GM03348 (cell line): ENCODE data around the gene KCNN3.

Experiments used
- DNase-seq: peaks from one replicate; pipeline ENCODE4 v3.0.0; 2012; ENCODE audit warnings: low spot score

The KCNN3 gene

DNA sequence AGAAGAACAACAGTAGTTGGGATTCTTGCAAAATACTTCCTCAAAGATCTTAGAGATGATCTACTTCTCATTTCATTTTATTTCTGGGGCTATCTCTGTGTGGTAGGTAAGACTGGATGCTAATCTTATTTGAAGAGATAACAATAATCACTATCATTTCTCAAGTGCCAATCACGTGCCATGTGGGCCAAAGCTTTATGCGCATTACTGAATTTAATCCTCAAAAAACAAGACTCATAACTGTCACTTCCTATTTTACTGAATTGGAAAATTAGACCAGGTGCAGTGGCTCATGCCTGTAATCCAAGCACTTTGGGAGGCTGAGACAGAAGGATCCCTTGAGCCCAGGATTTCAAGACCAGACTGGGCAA is 121.7 kb downstream of the KCNN3 start:
- DNase-seq, result no peak

DNA sequence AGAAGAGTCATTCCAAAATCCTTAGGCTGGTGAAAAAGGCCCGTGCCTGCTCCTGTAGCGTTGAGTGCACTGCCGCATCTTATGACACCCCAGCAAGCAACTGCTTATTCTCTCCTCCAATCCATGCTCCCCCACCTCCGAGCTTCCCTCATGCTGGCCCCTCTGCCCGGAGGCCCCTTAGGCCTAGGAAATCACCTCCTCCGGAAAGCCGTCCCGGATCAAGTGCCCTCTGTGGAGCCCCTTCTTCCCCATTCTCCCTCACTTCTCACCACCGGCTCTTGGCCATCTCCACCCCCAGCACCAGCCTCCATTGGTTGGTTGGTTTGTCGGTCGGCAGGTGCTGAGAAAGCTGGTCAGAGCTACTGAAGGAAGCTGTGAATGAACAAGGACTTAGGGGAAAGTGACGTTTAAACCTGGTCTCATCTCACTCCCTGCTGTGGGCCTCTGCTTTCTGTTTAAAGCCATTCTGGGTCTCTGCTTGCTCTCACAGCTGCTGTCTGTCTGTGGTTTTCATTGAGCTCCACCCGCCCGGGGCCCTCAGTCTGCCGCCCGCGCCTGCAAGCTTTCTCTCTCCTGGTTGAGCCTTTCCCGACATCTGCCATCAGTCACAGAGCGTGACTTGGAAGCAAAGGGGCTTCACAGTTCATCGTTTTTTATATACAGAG is 122.2 kb downstream of the KCNN3 start:
- DNase-seq, result peak; percentile 55

DNA sequence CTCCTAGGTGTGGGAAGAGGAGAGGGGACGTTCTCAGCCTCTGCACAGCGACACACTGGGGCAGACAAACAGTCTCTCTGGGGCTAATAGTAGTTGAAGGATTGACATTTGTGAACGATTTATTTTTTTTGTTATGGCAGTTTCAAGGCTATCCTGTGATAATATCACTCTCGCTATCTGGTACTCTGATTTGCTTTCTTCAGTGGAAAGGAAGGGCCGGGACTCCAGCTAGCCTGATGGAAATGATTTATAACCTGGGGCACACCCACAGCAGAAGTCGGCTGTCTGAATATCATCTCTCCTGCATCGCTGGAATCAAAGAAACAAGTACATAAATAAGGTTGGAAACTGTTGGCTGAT is 122.7 kb downstream of the KCNN3 start:
- no peak for DNase-seq

DNA sequence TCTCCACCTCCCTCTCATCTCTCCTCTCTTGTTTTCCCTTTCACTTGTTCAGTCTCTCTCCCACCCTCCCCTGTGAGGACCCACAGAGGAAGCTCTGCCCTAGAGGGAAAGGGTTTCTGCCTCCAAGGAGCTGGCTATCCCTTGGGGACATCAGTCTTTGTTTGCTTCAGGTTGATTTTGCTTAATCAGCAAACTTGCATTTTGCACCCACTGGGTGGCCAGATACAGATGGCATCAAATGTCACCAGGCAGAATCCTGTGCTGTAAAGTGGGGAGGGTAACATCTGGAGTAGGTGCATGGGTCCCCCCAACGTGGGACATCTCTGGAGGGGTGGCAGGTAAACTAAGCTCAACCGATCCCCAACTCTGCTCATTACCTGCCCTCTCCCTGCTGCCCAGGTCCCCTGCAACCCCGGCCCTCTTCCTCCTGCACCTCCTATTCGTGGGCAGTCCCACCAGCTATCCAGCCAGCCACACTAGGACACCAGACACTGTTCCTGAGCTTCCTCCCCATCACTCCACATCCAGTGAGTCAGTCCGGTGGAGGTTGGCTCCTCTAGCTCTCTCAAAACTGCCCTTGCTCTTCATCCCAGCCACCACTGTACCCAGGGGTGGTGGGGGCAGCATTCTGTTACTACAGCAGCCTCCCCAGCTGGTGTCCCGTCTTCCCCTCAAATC is 123.3 kb downstream of the KCNN3 start:
- no peak for DNase-seq

DNA sequence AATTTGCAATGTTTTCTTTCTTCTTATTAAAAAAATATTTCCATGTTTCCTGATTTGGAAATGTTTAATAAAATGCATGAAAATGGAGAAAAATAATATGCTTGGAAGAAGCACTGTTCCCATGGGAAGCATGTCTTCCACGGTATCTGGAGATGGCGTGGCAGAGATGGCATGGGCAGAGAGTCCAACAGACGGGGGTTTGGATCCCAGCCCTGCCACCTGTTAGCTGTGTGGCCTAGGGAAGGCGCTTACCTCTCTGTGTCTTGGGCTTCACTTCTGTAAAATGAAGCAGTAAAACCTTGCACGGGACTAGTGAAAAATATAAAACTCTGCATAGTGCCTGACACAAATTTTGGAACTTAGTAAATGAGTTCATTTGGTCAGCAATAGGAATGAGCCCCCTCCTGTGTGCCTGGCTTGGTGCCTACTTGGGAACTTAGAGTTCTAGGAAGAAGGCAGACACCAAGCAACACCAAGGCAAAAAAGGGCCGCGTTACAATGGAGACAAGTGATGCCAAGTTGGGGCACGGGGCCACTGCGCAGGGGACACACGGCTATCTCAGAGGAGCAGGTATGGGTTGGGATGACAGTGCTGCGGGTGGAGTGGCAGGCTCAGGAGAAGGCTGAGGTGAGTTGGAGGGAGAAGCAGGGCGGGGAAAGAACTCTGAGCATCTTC is 124.2 kb downstream of the KCNN3 start:
- DNase-seq, result no peak

DNA sequence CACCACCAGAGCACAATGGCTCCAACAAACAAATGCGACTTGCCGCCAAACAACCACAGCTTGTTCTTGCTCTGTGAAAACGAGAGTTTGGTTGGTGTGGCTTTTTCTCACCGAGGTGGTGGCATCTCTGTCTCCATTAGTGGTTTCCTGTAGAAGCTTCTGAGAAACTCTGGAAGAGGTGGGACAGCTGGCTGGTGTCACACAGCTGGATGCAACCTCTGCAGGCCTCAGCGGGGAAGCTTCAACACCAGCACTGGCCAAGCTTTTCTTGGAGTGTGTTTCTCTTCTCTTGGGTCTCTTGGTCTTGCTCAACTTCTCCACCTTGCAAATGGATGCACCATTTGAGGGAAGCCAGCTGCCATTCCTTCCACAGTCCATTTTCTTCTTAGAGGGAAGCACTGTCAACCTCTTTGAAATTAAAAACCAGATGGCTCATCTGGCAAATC is 124.8 kb downstream of the KCNN3 start:
- DNase-seq, result no peak

DNA sequence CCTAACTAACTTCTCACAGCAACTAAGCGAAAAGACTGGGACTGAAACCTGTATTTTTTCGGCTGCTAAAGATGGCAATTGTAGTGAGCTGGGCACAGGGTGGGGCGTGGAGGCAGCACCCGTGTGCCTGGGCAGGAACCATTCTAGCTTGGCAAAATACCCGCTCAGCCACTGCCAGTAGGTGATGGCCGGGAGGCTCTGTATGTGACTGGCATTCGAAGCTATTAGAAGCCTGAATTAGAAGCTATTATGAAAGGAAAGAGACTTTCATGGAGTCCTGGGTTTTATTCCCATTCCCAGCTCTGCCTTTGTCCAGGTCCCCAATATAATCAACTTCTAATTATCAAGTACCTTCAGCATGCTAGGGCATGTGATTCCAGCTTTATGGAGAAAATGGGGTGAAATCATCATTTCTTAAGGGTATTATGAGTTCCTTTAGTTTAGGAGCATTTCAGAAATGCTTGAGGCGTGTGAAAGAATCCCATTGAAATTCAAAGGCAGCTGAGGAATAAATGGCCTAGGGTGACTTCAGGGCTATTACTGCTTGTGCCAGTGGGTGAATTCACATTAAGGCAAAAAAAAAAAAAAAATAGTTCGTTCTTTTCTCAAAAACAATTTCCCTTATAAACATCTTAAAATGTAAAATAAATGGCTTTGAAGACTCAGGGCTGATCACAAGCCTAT is 125.6 kb downstream of the KCNN3 start:
- DNase-seq, result no peak

DNA sequence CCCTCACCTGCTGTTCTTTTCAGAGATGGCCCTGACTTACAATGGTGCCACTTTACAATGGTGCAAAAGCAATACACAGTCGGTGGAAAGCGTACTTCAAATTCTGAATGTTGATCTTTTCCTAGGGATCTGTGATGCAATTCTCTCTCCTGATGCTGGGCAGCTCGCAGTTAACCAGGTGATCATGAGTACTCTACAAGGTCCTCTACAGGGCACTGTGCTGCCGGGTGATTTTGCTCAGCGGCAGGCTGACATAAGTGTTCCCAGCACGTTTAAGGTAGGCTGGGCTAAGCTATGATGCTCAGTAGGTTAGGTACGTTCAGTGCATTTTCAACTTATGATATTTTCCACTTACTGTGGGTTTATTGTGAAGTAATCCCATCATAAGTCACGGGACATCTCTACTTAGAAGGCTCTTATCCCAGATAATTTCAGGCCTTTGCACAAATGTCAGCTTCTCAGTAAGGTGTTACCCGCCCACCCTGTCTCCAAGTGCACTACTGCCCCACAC is 126.5 kb downstream of the KCNN3 start:
- DNase-seq, result no peak

DNA sequence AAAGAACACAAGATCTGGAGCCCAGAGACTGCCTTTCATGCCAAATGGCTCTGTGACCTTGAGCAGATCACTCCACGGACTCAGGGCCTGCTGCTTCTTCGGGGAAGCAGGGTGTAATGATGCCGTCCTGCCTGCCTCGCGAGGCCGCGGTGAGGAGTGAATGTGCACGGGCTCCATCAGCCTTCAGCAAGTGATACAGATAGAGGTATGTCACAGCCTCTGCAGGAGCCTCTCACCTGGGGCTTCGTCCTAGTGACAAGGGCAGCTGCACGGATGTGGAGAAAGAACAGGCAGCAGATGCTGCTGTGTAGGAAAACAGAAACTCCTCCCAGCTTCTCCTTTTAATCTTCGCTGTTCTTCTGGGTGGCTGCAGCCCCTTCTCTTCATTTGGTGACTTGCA is 127.5 kb downstream of the KCNN3 start:
- DNase-seq, result no peak

DNA sequence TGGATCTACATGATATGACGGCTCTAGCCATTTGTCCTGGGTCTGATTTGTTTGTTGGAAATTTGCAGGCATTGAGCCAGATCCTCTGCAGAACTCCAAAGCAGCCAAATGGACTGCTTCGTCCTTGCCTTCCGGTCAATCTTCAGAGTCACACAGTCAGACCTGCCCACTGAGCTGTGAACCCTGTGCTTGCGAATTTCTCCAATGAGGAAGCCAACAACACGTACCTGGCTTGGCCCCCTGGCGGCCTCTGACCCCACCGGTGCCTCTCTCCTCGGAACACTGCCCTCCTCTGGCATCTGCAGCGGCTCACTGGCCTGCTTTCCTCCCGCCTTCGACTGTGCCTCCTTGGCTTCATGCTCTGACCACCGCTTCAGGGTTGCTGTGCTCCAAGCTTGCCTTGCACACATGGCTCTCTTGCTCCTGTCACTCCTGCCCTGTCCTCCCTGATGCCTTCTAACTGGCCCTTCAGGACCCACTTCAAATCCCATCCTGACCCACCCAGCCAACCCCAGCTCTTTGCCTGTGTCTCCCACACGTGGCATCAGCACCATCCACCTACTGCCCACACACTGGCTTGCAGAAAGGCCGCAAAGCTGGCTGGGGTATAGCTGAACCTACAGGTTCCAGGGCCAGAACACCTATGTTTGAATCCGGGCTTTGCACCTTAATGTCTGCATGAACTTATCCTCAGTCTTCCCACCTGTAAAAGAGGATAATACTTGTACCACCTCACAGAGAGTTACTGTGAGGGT is 128.2 kb downstream of the KCNN3 start:
- DNase-seq, result peak; percentile 26

DNA sequence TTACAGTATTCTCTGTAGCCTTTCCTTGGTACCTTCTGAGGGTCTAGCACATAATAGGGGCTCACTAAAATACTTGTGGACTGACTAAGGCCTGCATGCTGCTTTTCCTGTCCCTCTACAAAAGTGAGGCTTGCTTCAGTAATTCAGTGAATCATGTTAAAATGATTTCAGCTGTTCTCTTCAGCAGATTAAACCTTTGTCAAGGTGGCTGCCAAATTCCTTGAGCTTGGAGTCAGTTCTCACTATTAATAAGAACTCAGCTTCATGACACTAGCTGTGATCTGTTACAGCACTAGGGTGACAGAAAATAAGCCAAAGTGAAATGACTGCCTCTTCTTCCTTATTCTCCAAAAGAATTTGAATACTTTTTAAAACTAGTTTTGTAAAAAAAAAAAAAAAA is 128.8 kb downstream of the KCNN3 start:
- peak; percentile 61 for DNase-seq

DNA sequence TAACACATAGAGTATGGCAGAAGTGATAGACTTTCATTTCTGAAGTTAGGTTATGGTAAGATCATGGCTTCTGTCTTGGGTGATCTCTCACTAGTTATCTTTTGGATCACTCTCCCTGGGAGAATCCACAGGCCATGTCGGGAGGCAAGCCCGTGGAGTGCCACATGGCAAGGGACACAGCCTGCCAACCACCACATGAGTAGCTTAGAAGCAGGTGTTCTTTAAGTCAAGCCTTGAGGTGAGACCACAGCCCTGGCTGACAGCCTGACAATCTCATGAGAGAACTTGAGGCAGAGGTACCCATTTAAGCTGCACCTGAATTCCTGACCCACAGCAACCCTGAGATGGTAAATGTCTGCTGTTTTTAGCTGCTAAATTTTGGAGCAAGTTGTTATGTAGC is 130.4 kb downstream of the KCNN3 start:
- DNase-seq, result no peak

DNA sequence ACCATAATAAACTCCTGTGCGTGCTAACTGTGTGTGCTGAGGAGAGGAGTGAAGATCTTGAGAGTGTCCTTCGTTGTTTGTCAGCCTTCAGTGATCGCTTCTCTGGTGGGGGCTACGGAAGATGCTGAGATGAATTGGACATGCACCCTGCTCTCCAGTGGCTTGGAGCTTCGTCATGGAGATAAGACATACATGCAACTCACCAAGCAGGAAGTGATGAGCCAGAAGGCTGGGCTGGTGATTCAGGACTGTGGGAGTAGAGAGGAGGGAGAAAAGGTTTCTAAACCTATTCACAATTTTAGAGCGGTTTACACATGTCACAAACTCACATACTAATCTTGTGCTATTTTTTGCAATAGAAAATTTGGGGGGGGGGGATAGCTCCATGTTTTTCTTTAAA is 133.2 kb downstream of the KCNN3 start:
- DNase-seq, result peak; percentile 82

DNA sequence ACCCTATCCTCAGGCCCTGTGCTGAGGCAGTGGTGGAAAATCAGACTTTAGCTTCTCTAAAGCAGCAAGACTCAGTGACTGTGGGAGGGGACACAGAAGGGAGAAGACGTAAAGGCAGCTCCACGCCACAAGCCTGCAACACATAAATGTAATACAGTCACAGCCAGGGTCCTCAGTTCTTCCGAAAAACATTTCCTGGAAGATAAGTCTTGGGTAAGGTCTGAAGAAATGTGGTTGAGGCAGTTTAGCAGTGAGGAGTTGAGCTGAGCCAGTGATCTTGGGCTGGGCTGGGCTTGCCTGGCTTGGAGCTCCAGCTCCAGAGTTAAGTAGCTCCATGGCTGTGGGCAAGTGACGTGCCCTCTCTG is 134.3 kb downstream of the KCNN3 start:
- no peak for DNase-seq

DNA sequence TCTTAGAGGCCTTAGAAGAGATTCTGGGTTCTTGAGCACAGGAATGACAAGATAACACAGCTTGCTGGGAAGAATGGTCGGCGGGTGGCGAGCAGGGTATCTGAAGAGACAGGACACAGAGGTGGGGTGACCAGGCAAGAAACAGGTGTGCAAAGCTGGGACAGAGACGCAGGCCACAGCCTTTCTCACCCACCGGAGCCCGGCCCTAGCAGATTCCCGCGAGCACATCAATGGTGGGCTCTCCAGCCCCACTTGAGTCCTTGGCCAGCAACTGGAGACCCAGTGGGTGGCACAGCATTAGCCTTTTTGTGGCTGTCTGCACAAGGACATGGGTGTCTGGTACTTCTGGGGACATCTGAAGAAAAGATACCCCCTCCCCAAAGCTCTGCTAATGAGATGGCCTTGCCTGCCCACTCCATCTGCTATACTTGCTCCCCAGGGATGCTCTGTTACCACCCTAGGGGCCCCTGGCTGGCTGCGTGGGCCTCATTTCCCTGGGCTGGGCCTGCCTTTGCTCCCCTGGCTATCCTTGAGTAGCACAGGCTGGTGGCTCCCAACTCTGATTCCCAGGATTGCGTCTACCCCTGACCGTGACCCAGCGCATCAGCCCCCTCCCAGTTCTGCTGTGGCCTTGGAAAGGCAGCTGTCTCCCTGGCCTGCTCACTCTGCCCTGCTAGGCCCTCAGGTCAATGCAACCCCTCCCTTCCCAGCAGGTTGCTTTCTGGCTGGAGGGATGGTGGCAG is 134.8 kb downstream of the KCNN3 start:
- no peak for DNase-seq

DNA sequence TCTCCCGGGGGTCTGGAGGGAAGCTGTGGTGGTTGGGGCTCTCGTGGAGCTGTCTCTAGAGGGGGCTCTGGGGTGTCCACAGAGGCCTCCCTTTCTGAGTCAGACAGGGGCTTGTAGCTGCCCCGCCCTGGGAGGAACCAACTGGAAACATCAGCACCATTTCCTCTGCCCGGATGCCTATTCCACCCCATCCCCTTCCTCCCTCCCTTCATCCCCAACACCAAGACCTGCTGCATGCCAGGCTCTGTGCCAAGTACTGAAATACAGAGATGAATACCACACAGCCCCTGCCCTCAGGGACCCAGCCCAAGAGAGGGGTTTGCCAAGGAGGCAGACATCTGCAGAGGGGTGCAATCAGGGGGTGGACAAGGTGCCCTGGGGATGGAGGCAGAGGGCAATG is 136.5 kb downstream of the KCNN3 start:
- DNase-seq, result no peak

DNA sequence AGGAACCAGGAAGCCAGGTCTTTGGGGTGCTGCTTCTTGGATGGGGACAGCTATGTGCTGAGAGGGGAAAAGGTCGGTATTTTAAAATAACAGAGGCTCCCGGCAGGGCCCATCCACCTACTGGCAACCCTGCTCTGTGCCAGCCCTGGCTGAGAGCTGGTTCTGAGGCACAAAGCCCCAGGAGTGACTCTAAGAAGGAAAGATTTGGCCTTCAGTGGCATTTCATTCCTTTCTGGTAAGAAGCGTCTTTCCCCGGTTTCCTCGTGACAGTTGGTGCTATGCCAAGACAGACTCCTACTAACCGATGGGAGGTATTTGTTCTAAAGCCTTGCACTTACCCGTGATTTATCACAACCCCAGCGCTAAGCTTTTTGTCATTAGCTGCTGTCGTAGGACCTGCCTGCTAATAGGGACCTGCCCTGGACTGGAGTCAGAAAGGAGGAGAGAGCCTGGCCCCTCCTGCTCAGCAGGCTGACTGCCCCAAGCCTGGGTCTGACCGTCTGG is 139.0 kb downstream of the KCNN3 start:
- DNase-seq, result peak; percentile 54

DNA sequence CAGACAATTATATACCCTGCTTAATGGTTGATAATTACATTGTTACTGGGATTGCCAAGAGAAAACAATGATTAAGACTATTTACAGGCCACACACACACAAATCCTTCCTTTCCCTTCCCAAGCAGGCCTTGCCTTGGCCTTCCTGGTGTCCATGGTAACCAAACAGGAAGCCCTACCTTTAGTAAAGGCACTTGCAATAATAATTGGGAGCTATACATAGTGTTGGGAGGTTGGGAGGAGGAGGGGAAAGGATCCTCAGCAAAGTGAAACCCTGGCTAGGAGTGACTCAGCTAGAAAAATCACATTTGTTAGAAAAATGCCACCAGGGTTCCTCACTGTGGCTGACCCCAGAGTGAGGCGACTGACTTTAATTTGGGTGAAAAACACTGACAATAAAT is 139.8 kb downstream of the KCNN3 start:
- peak; percentile 54 for DNase-seq

DNA sequence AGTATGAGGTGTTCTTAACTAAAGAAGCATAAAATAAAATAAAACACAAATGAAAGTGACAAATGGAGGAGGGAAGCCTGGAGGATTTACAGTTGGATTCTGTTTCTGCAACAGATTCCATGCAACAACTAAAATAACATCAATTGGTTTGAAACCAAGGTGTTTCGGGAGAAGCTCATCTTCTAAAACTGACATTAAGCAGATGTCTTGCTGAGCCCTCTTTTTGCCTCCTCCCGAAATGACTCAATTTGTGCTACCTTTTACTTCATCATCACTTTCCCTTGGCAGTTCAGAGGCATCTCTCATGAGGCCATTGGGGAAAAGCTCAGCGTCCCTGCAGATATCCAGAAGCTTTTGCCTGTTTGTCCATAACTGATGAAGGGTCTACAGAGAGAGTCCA is 140.5 kb downstream of the KCNN3 start:
- no peak for DNase-seq

DNA sequence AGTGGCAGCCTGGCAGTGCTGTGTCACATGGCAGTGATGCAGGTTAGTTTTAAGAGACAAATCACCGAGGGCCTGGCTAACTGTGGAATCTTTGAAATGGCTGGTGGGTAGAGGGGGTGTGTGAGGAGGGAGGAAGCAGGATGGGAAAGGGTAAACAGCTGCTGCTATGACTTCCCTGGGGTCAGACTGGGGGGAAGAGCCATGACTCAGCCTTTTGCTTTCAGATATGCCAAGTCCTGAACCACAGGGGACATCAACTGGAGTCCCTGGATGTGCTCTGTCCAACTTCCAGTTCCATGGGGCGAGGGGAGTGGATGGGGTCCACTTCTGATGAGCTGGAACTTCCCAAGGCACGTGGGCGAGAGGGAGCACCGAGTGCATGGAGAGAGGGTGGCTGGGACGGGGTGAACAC is 141.0 kb downstream of the KCNN3 start:
- peak; percentile 55 for DNase-seq
